ENCODE results near the gene JRKL.

JRKL gene

DNA sequence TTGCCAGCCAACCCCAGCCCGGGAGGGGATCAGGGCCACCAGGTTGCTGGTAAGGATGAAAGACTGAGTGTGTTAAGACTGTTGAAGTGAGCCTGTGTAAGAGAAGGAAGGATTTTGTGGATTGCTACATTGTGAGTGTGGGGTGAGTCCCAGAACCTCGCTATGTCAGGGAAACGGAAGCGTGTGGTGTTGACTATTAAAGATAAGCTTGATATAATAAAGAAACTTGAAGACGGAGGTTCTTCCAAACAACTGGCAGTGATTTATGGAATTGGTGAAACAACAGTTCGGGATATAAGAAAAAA, 627 bp downstream of the JRKL start:
- no peak for DNase-seq (ENCODE audit: low spot score)
- ChIA-PET CTCF (interaction anchor here (0.9 kb wide), 1 partner anchor 47 kb away, joined by 4 read pairs; the partner anchor contains the start of gene MAML2), POLR2A (ENCODE audit: low non-redundant PET) (no interaction called here)
- TF ChIP-seq, protein P1, sequence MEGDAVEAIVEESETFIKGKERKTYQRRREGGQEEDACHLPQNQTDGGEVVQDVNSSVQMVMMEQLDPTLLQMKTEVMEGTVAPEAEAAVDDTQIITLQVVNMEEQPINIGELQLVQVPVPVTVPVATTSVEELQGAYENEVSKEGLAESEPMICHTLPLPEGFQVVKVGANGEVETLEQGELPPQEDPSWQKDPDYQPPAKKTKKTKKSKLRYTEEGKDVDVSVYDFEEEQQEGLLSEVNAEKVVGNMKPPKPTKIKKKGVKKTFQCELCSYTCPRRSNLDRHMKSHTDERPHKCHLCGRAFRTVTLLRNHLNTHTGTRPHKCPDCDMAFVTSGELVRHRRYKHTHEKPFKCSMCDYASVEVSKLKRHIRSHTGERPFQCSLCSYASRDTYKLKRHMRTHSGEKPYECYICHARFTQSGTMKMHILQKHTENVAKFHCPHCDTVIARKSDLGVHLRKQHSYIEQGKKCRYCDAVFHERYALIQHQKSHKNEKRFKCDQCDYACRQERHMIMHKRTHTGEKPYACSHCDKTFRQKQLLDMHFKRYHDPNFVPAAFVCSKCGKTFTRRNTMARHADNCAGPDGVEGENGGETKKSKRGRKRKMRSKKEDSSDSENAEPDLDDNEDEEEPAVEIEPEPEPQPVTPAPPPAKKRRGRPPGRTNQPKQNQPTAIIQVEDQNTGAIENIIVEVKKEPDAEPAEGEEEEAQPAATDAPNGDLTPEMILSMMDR (conservative IDR thresholded peaks at IDR 0.05; ENCODE audit: low read depth), result no peak
- H3K27ac ChIP-seq, result peak overlapping the region; percentile 89

- TF ChIP-seq, protein P1 (conservative IDR thresholded peaks at IDR 0.05; ENCODE audit: low read depth), result no peak
- POLR2A ChIA-PET (ENCODE audit: low non-redundant PET), result no interaction called here
- no peak for DNase-seq (ENCODE audit: low spot score)
- no peak overlapping the region for H3K27ac ChIP-seq
- CTCF ChIA-PET, result no interaction called here
Observed at GRCh38 chr11:96391698-96392307, 2.0 kb downstream of the JRKL start.

DNA sequence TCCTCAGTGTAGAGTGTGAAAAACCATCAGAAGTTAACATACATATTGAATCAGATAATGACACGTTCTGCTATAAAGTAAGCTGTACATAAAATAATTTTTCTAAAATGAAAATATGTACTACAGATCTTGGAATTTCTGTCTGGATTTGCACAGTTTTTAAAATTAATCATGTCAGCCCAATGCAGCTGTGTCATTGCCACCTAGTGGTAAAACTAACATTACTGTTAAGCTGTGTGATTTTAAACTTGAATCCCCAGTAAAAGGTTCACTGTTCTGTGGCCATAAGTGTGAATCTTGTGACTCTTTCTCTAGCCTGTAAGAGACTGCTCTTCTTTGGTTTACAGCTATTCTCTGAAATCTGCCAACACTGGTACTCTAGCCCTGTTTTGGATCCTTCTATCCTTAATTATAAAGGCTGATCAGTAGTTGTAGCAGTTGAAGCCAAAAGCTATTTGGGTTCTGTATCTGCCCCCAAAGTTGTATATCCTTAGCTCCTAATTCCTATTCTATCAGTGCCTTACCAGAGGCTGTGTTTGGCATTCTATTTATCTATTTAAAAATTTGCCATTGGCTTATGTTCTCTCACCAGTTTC, 4.0 kb downstream of the JRKL start:
- ChIA-PET POLR2A (ENCODE audit: low non-redundant PET) (interaction anchor here (0.6 kb wide), 1 partner anchor 231 kb away, joined by 3 read pairs; no protein-coding TSS in a partner anchor), CTCF (interaction anchor here (0.6 to 1.5 kb wide), 11 partner anchors 9 to 1341 kb away, joined by 3 to 6 read pairs (median 3); no protein-coding TSS in a partner anchor)
- TF ChIP-seq, protein P1 (conservative IDR thresholded peaks at IDR 0.05; ENCODE audit: low read depth), result peak; percentile 79
- peak; percentile 20 for DNase-seq (ENCODE audit: low spot score)
- H3K27ac ChIP-seq, result no peak overlapping the region

GRCh38 chr11:96394773-96395172, 5.0 kb downstream of the JRKL start:
- H3K27ac ChIP-seq, result no peak overlapping the region
- TF ChIP-seq, protein P1 (conservative IDR thresholded peaks at IDR 0.05; ENCODE audit: low read depth), result no peak
- CTCF ChIA-PET, result interaction anchor here (0.6 to 1.5 kb wide), 4 partner anchors 8 to 692 kb away, joined by 3 to 6 read pairs (median 5); no protein-coding TSS in a partner anchor
- no peak for DNase-seq (ENCODE audit: low spot score)
- POLR2A ChIA-PET (ENCODE audit: low non-redundant PET), result no interaction called here

GRCh38 chr11:96396637-96397036, 6.8 kb downstream of the JRKL start:
- no peak for DNase-seq (ENCODE audit: low spot score)
- CTCF ChIA-PET, result interaction anchor here (0.5 to 0.6 kb wide), 2 partner anchors 19 to 1826 kb away, joined by 3 to 4 read pairs; no protein-coding TSS in a partner anchor
- TF ChIP-seq, protein P1 (conservative IDR thresholded peaks at IDR 0.05; ENCODE audit: low read depth), result no peak
- no peak overlapping the region for H3K27ac ChIP-seq
- POLR2A ChIA-PET (ENCODE audit: low non-redundant PET), result no interaction called here

- TF ChIP-seq, protein P1 (conservative IDR thresholded peaks at IDR 0.05; ENCODE audit: low read depth), result no peak
- no peak overlapping the region for H3K27ac ChIP-seq
- DNase-seq (ENCODE audit: low spot score), result no peak
- ChIA-PET POLR2A (ENCODE audit: low non-redundant PET) (no interaction called here), CTCF (no interaction called here)
Observed at GRCh38 chr11:96397863-96398262, 8.1 kb downstream of the JRKL start.
